Suppressor macrophage treated with lipopolysaccharide for 4 hours (primary cell): Measurements from ENCODE around the gene LHX2.
"Not testable (repeated sequence)": the region's sequence is repeated elsewhere in the genome, so short reads cannot be mapped to it uniquely, and the experiment has no call there.

Source experiments
- DNase-seq: peaks from one replicate; pipeline ENCODE4 v3.0.0-alpha.2; 2020

Gene LHX2

GRCh38 chr9:124011460-124012301, at the start of gene LHX2:
Gene LHX2 (plus strand): TSS chr9:124011768. CDS start chr9:124012349, 581 bp downstream.
- DNase-seq, result peak; percentile 75

DNA sequence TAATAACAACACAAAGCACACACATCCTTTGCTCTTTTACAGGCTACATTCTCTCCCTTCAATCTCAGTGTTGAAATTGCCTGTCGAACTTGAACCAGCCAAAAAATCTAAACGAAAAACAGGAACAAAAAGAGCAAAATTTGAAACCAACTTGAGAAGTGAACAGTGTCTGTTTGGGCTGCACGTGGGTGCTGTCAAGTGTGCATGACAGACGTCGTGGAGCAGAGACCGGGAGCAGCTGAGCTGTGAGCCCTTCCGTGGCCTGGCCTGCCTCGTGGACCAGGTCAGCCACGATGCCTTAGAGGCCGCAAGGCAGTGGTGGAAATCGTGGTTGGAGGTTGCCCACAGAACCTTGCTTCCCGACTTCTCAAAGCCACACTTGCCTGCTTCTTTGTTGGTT, 46.8 kb upstream of the LHX2 start:
- DNase-seq, result peak; percentile 28

- DNase-seq, result no peak
These were observed 45.5 kb upstream of the LHX2 start for GRCh38 chr9:123965801-123966686.

- no peak for DNase-seq
These were observed 44.2 kb upstream of the LHX2 start for GRCh38 chr9:123967323-123967722.

GRCh38 chr9:123972618-123973017, 39.0 kb upstream of the LHX2 start:
- DNase-seq, result no peak

DNA sequence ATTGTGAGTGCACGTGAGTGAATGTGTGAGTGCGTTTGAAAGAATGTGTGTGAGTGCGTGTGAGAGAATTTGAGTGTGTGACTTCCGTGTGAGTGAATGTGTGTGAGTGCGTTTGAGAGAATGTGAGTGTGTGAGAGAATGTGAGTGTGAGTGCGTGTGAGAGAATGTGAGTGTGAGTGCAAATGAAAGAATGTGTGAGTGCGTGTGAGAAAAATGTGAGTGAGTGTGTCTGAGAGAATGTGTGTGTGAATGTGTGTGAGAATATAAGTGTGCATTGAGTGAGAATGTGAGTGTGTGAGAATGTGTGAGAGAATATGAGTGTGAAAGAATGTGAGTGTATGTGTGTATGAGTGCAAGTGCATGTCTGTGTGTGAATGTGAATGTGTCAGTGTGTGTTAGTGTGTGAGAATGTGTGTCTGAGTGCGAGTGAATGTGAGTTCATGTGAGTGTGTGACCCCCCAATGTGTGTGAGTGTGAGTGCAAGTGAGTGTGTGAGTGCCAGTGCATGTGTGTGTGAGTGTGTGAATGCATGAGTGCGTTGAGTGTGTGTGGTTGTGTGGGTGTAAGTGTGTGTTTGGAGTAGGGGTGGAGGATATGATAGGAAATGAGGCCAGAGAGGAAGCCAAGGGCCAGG, 37.9 kb upstream of the LHX2 start:
- DNase-seq, result no peak

- no peak for DNase-seq
These were observed 37.1 kb upstream of the LHX2 start for GRCh38 chr9:123974471-123974870.

DNA sequence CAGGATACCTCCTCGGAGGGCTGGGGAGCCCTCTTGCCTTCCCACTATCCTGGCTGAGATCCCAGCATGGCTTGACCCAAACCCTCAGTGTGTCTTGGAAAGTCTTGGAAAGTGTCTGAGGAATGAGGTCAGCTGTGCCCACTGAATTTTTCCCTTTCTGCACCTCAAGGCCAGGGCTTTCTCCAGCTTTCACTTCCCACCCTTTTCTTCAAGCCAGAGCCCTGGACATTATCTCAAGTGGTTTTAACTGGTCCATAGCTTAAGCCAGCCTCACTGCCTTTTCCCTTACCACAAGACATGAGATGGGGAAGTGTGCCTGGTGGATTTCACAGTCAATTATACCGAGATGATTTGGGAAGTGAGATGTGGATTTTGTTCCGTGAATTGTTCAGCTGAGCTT, 35.7 kb upstream of the LHX2 start:
- DNase-seq, result no peak

DNA sequence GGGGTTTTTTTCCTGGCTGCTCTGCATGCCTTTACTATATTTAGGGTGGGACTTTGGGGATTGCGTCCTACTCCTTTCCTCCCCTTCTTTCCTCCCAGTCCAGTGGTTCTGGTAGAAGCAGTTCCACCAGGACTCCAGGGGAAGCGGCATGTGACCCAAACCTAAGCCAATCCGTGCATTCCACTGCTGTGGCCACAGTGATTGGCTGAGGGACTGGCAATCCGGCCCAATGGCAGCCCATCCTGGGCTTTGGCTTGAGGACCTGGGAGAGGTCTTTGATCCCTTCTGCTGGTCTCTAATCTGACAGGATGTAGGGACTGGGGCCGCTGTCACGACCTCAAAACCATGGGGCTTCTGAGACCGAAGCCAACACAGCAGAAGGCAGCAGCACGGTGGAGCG, 35.0 kb upstream of the LHX2 start:
- DNase-seq, result not testable (repeated sequence)

- DNase-seq, result no peak
These were observed 32.6 kb upstream of the LHX2 start for GRCh38 chr9:123978981-123979380.

- no peak for DNase-seq
These were observed 29.0 kb upstream of the LHX2 start for GRCh38 chr9:123982535-123982934.

GRCh38 chr9:123983047-123983446, 28.5 kb upstream of the LHX2 start:
- DNase-seq, result no peak

GRCh38 chr9:123984802-123985201, 26.8 kb upstream of the LHX2 start:
- DNase-seq, result no peak

- no peak for DNase-seq
These were observed 25.7 kb upstream of the LHX2 start for GRCh38 chr9:123985869-123986268.

GRCh38 chr9:123990427-123990826, 21.1 kb upstream of the LHX2 start:
- DNase-seq, result no peak

GRCh38 chr9:123992679-123993078, 18.9 kb upstream of the LHX2 start:
- DNase-seq, result not testable (repeated sequence)

- DNase-seq, result peak; percentile 91
These were observed 14.7 kb upstream of the LHX2 start for GRCh38 chr9:123996731-123997421.

DNA sequence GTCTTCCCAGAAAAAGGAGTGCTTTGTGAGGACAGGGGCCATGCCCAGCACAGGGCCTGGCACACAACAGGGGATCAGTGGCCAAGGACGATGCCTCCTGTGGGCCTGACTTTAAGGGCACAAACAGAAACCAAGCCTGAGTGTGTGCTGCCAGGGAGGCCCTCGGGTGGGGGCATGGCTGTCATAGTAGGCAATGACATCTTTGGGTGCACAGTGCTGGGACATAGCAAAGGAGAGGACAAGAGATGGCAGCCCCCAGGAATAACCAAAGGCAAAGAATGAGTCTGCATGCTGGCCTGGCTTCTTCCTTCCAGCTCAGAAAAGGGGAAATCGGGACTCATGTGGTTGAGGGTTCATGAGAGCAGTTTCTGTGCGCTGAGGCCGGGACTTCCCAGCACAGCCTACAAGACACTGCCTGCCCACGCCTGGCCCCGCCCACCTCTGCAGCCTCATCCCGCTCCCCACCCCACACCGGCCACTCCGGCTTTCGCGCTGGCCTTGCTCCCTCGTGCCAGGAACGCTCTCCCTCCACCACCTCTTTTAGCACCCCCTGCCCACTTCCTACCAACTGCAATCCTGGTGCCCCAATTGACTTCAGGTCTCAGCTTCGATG, 13.8 kb upstream of the LHX2 start:
- peak; percentile 94 for DNase-seq

DNA sequence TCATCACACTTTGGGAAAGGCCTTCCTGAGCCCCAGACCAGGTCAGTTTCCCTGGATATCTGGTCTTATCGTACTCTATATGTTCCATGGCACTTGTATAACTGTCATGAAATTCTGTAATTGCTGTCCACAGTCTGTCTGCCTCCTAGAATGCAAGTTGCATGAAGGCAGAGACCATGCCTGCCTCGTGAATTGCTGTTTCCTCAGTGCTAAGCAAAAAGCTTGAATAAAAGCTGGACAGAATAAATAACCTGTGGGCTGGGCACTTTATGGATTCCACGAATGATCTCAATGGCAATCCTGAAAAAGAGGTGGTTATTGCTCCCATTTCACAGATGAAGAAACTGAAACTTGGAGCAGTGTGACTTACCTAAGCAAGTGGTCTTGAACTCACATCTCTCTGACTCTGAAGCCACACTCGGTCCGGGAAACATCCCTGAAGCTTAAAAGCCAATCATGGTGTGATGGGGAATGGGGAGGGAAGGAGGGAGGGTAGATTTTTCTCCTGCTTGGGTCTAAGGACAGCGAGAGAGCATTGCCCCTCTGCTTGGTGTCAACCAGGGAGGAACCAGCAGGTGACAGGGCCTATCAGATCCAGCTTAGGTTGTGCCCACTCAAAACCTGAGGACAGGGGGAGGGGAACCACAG, 13.2 kb upstream of the LHX2 start:
- no peak for DNase-seq

DNA sequence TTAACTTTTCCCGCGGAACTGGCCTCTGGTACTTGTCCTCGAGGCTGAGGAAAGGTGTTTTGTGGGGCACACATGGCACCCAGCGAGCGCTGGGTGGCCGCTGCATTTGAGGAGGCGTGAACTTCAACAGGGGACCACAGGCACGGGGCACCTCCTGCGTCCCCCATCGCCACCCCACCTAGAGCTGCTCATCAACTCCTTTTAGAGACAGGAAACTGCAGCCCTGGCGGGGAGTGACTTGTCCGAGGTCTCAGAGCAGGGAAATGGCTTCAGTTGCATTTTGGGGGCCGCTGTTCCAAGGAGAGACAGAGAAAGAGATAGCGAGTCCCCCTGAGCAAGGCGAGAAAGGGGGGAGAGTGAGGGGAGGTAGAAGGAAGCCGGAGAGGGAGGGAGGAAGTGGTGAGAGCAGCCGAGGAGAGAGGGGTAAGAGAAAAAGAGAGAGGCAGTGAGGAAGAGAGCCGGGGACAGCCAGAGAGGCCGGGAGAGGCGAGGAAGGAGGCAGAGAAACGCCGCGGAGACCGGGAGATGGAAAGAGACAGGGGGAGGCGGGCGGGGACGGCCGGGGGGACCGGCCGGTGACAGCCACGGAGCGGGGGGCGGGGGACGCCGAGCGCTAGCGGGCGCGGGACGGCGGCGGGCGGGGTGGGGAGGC, 12.5 kb upstream of the LHX2 start:
- DNase-seq, result no peak

- no peak for DNase-seq
These were observed 11.9 kb upstream of the LHX2 start for GRCh38 chr9:123999661-124000060.
